K562 (cell line): Measurements from ENCODE around the gene THAP8. TPM values are rescaled to one million over a fixed set of nuclear protein-coding genes. Genes with fewer than 3 reads are reported as not detected.

ENCODE experiments used
- CTBP1 ChIP-seq: fragments of 450-650 bp; IDR thresholded peaks from 2 replicates; pipeline ENCODE4 v1.6.1; 2016; ENCODE audit warnings: borderline replicate concordance
- HDAC1 ChIP-seq, 2 experiments: fragments of 450-650 bp; IDR thresholded peaks; 2 replicates each; pipeline ENCODE4 v1.6.1; 2016 to 2017; ENCODE audit warnings: inconsistent platforms in 1 of 2, mild to moderate bottlenecking in 1 of 2, moderate library complexity in 1 of 2
- HEY1 ChIP-seq: fragments of 250-450 bp; sonication (Bioruptor Pico); IDR thresholded peaks from 2 replicates; pipeline ENCODE4 v1.5.0; 2020; ENCODE audit warnings: mild to moderate bottlenecking, moderate library complexity, borderline replicate concordance
- MEIS2 ChIP-seq: fragments of 450-650 bp; IDR thresholded peaks from 2 replicates; pipeline ENCODE4 v1.6.1; 2014; ENCODE audit warnings: mild to moderate bottlenecking; ENCODE audit not compliant: partially characterized antibody
- PBX2 ChIP-seq, 2 experiments: IDR thresholded peaks in 1 of 2; conservative IDR thresholded peaks in 1 of 2; 2 replicates each; pipeline ENCODE4 v1.6.1; 2016; ENCODE audit warnings: low read depth in 2 of 2, mild to moderate bottlenecking in 1 of 2, missing compliant biosample characterization in 1 of 2, missing genetic modification characterization in 1 of 2, moderate library complexity in 1 of 2
- VEZF1 ChIP-seq: fragments of 200-800 bp; sonication (Bioruptor generic); IDR thresholded peaks from 2 replicates; pipeline ENCODE4 v1.6.1; 2017; ENCODE audit warnings: missing genetic modification characterization, missing compliant biosample characterization
- ZNF324 ChIP-seq: fragments of 250-450 bp; sonication (Bioruptor Pico); IDR thresholded peaks from 2 replicates; pipeline ENCODE4 v1.4.0; 2020; ENCODE audit warnings: mild to moderate bottlenecking
- polyA plus RNA-seq, 8 experiments: library from polyadenylated mRNA; depleted of rRNA in 4 of 8; stranded (reverse) in 5 of 8; unstranded in 3 of 8; fragments of >200 nt; fragmentation: Nextera tagmentation in 2 of 8; fragmentation: Illumina TruSeq in 1 of 8; extraction: Ambion mirVana in 2 of 8; extraction: Trizol in 1 of 8; gene quantifications; 2 replicates each; pipeline versions ENCODE4 v1.2.1 to v1.2.3, GENCODE V29; 2011 to 2014; ENCODE audit warnings: inconsistent platforms in 1 of 8, missing spikeins in 1 of 8
- total RNA-seq, 7 experiments: library from RNA; depleted of rRNA in 6 of 7; stranded (reverse); fragments of >200 nt in 6 of 7; fragmentation: Illumina TruSeq in 2 of 7; extraction: Trizol in 2 of 7; gene quantifications; 2 replicates each; pipeline versions ENCODE4 v1.2.1 to v1.2.3, GENCODE V29; 2011 to 2021; ENCODE audit warnings: low replicate concordance in 1 of 7
- TF ChIP-seq, protein P1 (sequence below): fragments of 450-650 bp; IDR thresholded peaks from 2 replicates; pipeline ENCODE4 v1.7.0; 2016; ENCODE audit warnings: borderline replicate concordance

Gene THAP8
- total and polyA plus RNA-seq, 9 of the 15 experiments (the other 6 are each of a cell fraction or from before 2014, with no cell fraction given): 0.11 to 2.0 (median 0.94) TPM

GRCh38 chr19:35986664-35987570 lies 67.2 kb downstream of the THAP8 start (continued):
- TF ChIP-seq VEZF1 (CRISPR knock-in tag) (0 out of 2 replicates have a peak, but pooled peaks have one; percentile 44), CTBP1 (no peak), PBX2 (CRISPR knock-in tag; IDR thresholded peaks at IDR 0.05; ENCODE audit: low read depth) (no peak), PBX2 (tag; conservative IDR thresholded peaks at IDR 0.05; ENCODE audit: low read depth) (no peak), HDAC1 (IDR thresholded peaks at IDR 0.05) (0 out of 4 replicates have a peak, but pooled peaks of 1 of the 2 experiments have one; percentile 21), ZNF324 (no peak), MEIS2 (no peak), HEY1 (CRISPR knock-in tag) (no peak)
- TF ChIP-seq, protein P1, sequence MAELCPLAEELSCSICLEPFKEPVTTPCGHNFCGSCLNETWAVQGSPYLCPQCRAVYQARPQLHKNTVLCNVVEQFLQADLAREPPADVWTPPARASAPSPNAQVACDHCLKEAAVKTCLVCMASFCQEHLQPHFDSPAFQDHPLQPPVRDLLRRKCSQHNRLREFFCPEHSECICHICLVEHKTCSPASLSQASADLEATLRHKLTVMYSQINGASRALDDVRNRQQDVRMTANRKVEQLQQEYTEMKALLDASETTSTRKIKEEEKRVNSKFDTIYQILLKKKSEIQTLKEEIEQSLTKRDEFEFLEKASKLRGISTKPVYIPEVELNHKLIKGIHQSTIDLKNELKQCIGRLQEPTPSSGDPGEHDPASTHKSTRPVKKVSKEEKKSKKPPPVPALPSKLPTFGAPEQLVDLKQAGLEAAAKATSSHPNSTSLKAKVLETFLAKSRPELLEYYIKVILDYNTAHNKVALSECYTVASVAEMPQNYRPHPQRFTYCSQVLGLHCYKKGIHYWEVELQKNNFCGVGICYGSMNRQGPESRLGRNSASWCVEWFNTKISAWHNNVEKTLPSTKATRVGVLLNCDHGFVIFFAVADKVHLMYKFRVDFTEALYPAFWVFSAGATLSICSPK: no peak
